Spleen (tissue), 11 donors: ENCODE measurements around the gene ERICH2. TPM values are rescaled to one million over a fixed set of nuclear protein-coding genes. Genes with fewer than 3 reads are reported as not detected.

ENCODE experiments used
- DNase-seq: peaks from one replicate; pipeline ENCODE4 v3.0.0-alpha.2; 2020
- H3K27ac ChIP-seq, 8 donors: fragments of 200-600 bp; sonication (generic) in 7 of 8; 1 replicate in 4 of 8; 2 replicates in 4 of 8; pipeline versions ENCODE4 v1.5.0 to v1.8.0; 2016 to 2021; ENCODE audit warnings: inconsistent platforms in 4 of 8, mild to moderate bottlenecking in 4 of 8, moderate library complexity in 1 of 8
- H3K27me3 ChIP-seq, 7 donors: fragments of 200-600 bp; sonication (generic) in 6 of 7; replicated peaks in 1 of 7; 1 replicate in 4 of 7; 2 replicates in 3 of 7; pipeline versions ENCODE4 v1.5.0 to v1.8.0; 2016 to 2021; ENCODE audit warnings: inconsistent platforms in 3 of 7, mild to moderate bottlenecking in 1 of 7
- H3K36me3 ChIP-seq, 6 donors: fragments of 200-600 bp; sonication (generic) in 5 of 6; 1 replicate in 4 of 6; 2 replicates in 2 of 6; pipeline versions ENCODE4 v1.5.0 to v1.8.0; 2016 to 2021; ENCODE audit warnings: inconsistent platforms in 2 of 6
- H3K4me1 ChIP-seq, 6 donors: fragments of 200-600 bp; sonication (generic) in 5 of 6; 1 replicate in 3 of 6; 2 replicates in 3 of 6; pipeline versions ENCODE4 v1.5.0 to v1.8.0; 2016 to 2021; ENCODE audit warnings: inconsistent platforms in 3 of 6
- H3K4me3 ChIP-seq, 8 donors: fragments of 200-600 bp; sonication (generic) in 7 of 8; 1 replicate in 4 of 8; 2 replicates in 4 of 8; pipeline versions ENCODE4 v1.5.0 to v1.8.0; 2016 to 2021; ENCODE audit warnings: inconsistent platforms in 4 of 8, mild to moderate bottlenecking in 4 of 8, moderate library complexity in 2 of 8
- H3K9me3 ChIP-seq, 8 donors: fragments of 200-600 bp; sonication (generic) in 7 of 8; 1 replicate in 4 of 8; 2 replicates in 4 of 8; pipeline versions ENCODE4 v1.5.0 to v1.8.0; 2016 to 2021; ENCODE audit warnings: inconsistent platforms in 4 of 8
- CTCF ChIP-seq, 11 experiments: fragments of 200-600 bp in 7 of 11; fragments of 450-650 bp in 4 of 11; sonication (generic) in 4 of 11; IDR thresholded peaks in 8 of 11; conservative IDR thresholded peaks in 3 of 11; 1 replicate in 7 of 11; 2 replicates in 4 of 11; pipeline versions ENCODE4 v1.4.0 to v1.8.0; 2016 to 2021; ENCODE audit warnings: antibody characterized with exemption in 11 of 11, inconsistent platforms in 4 of 11, mild to moderate bottlenecking in 1 of 11
- POLR2A ChIP-seq, 3 donors: fragments of 450-650 bp; IDR thresholded peaks; one replicate each; pipeline ENCODE4 v1.5.1; 2017; ENCODE audit warnings: antibody characterized with exemption in 3 of 3, mild to moderate bottlenecking in 1 of 3
- POLR2AphosphoS5 ChIP-seq, 3 donors: sonication (generic); formaldehyde crosslinking; IDR thresholded peaks; one replicate each; pipeline ENCODE4 v1.5.1; 2017; ENCODE audit warnings: antibody characterized with exemption in 3 of 3
- WGBS, 5 donors: extraction: QIAGEN DNeasy Blood & Tissue Kit in 3 of 5; methylation state at CpG; one replicate each; pipeline versions ENCODE4 v1.1.5 to v1.1.7; 2013 to 2018; 5-methylcytosine and 5-hydroxymethylcytosine counted together
- intact Hi-C: fragments of 100-400 bp; cut with DNase I; formaldehyde crosslinking; loops from one replicate; pipeline ENCODE4 v1.15.0; 2023; ENCODE audit warnings: low total_unique reads
- polyA plus RNA-seq, 3 donors: library from polyadenylated mRNA; stranded (reverse); fragments of 200-250 nt; gene quantifications; one replicate each; pipeline ENCODE4 v1.2.1, GENCODE V29; 2013
- total RNA-seq, 7 donors: library from RNA; depleted of rRNA in 3 of 7; stranded (reverse); fragments of >200 nt in 3 of 7; fragmentation: NEBNext Ultra II Directional in 4 of 7; extraction: Animal tissue kit (Norgen Biotek cat#: 25700) in 4 of 7; gene quantifications; one replicate each; pipeline versions ENCODE4 v1.1.0 to v1.2.1, GENCODE V29; 2016 to 2021
- donor health status: healthy with polysubstance abuse.
- donor health status: DM: no; HTN: no; CAD: no; lungs with moderate emphysema.
- donor health status: DM: no; HTN: no; CAD: no.
- donor health status: Bipolar disorder and iron deficiency.
- donor health status: healthy.
- donor health status: DM: no; HTN: no; CAD: no.
- donor health status: DM: yes; HTN: yes; CAD: no.

The ERICH2 gene
- total and polyA plus RNA-seq, 10 donors: 0.14 TPM; not detected in 9

GRCh38 chr2:170761572-170761971 is 8.6 kb upstream of the ERICH2 start:
- intact Hi-C loops: no loop called here
- Histone ChIP-seq H3K4me3 (no peak overlapping the region), H3K27me3 (peaks cover 0 to 17% (median 0%) of the 10 kb centered on the region in 7 donors), H3K4me1 (no peaks in the 10 kb centered on the region), H3K9me3 (no peaks in the 10 kb centered on the region), H3K27ac (no peak overlapping the region), H3K36me3 (no peaks in the 10 kb centered on the region)
- TF ChIP-seq POLR2AphosphoS5 (IDR thresholded peaks at IDR 0.05) (no peak), POLR2A (IDR thresholded peaks at IDR 0.05) (no peak), CTCF (IDR thresholded peaks at IDR 0.05 in 8 of 11, conservative IDR thresholded peaks at IDR 0.05 in 3 of 11) (no peak)
- DNase-seq: no peak

- intact Hi-C loops: no loop called here
- DNase-seq: no peak
- Histone ChIP-seq H3K4me3 (no peak overlapping the region), H3K27me3 (peaks cover 0 to 18% (median 0%) of the 10 kb centered on the region in 7 donors), H3K36me3 (no peaks in the 10 kb centered on the region), H3K27ac (no peak overlapping the region), H3K9me3 (no peaks in the 10 kb centered on the region), H3K4me1 (no peaks in the 10 kb centered on the region)
- TF ChIP-seq POLR2A (IDR thresholded peaks at IDR 0.05) (no peak), POLR2AphosphoS5 (IDR thresholded peaks at IDR 0.05) (no peak), CTCF (IDR thresholded peaks at IDR 0.05 in 8 of 11, conservative IDR thresholded peaks at IDR 0.05 in 3 of 11) (no peak)
- 76 to 88% (median 80%) methylated on average over 7 of the region's 7 CpGs for WGBS, 5 donors
These were observed 7.4 kb upstream of the ERICH2 start for GRCh38 chr2:170762760-170763159.

GRCh38 chr2:170763232-170763631 is 6.9 kb upstream of the ERICH2 start:
- Histone ChIP-seq H3K4me1 (no peaks in the 10 kb centered on the region), H3K4me3 (no peak overlapping the region), H3K9me3 (no peaks in the 10 kb centered on the region), H3K27me3 (peaks cover 0 to 22% (median 0%) of the 10 kb centered on the region in 7 donors), H3K27ac (no peak overlapping the region), H3K36me3 (no peaks in the 10 kb centered on the region)
- TF ChIP-seq POLR2AphosphoS5 (IDR thresholded peaks at IDR 0.05): no peak
- TF ChIP-seq POLR2A (IDR thresholded peaks at IDR 0.05): no peak
- no peak for TF ChIP-seq CTCF (IDR thresholded peaks at IDR 0.05 in 8 of 11, conservative IDR thresholded peaks at IDR 0.05 in 3 of 11)
- no peak for DNase-seq
- WGBS, 5 donors: 84 to 91% (median 89%) methylated on average over 4 of the region's 4 CpGs
- intact Hi-C loops: no loop called here

GRCh38 chr2:170764880-170765261 is 5.3 kb upstream of the ERICH2 start:
- H3K36me3 ChIP-seq: no peaks in the 10 kb centered on the region
- H3K27me3 ChIP-seq: peaks cover 0 to 39% (median 0%) of the 10 kb centered on the region in 7 donors
- WGBS, 5 donors: 49 to 54% (median 51%) methylated on average over 2 of the region's 2 CpGs
- H3K27ac ChIP-seq: no peak overlapping the region
- TF ChIP-seq POLR2AphosphoS5 (IDR thresholded peaks at IDR 0.05): no peak
- no peak for TF ChIP-seq POLR2A (IDR thresholded peaks at IDR 0.05)
- TF ChIP-seq CTCF (IDR thresholded peaks at IDR 0.05 in 8 of 11, conservative IDR thresholded peaks at IDR 0.05 in 3 of 11): no peak
- H3K9me3 ChIP-seq: no peaks in the 10 kb centered on the region
- H3K4me3 ChIP-seq: no peak overlapping the region
- DNase-seq: no peak
- H3K4me1 ChIP-seq: peaks cover 0 to 7% (median 4%) of the 10 kb centered on the region in 6 donors
- intact Hi-C loops: no loop called here
